CD4-positive, alpha-beta T cell treated with Interleukin-1 beta for 1 hour (primary cell): ENCODE data around the gene KCNJ6.
"Not testable (repeated sequence)": the region's sequence is repeated elsewhere in the genome, so short reads cannot be mapped to it uniquely, and the experiment has no call there.

Experiments used
- DNase-seq, 2 donors: peaks; one replicate each; pipeline ENCODE4 v3.0.0-alpha.2; 2020 to 2022

The KCNJ6 gene

DNA sequence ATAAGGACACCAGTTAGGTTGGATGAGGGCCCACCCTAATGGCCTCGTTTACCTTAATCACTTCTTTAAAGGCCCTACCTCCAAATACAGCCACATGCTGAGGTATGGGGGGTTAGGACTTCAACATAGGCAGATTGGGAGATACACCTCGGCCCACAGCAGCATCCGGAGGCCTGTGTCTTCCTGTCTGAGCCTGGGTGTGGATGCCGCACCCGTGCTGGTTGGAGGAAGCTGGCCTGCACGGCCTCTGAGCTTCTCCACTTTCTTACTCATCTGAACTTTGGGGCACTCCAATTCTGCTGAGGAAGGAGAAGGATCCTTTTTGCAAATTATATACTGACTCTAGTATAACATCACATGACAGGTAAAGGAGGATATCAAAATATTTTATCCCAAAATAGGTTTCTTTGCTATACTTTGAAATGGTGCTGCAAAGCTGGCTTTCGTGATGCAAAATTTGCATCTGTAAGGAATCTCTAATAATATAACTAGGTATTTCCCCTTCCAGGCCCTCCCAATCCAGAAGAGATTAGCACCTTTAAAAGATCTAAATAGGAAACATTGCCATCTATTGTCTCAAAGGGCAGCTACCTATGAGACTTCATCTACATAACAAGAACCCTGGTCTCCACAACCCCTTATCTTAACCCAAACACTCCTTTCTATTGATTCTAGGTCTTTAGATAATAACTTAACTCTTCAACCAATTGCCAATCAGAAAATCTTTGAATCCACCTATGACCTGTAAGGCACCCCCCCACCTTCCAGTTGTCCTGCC is 247.6 kb downstream of the KCNJ6 start:
- DNase-seq: no peak

DNA sequence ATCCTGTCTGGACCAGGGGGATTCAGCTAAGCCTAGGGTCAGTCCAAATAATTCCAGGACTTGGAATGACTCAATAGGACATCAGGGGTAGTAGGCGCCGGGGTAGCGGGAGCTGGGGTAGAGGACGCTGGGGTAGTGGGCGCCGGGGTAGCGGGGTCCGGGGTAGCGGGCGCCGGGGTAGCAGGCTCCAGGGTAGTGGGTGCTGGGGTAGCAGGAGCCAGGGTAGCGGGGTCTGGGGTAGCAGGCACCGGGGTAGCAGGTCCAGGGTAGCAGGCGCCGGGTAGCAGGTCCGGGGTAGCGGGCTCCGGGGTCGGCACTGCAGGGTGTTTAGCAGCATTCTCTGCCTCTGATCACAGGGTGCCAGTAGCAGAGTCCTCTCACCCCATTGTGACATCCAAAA is 248.9 kb downstream of the KCNJ6 start:
- DNase-seq: no peak

DNA sequence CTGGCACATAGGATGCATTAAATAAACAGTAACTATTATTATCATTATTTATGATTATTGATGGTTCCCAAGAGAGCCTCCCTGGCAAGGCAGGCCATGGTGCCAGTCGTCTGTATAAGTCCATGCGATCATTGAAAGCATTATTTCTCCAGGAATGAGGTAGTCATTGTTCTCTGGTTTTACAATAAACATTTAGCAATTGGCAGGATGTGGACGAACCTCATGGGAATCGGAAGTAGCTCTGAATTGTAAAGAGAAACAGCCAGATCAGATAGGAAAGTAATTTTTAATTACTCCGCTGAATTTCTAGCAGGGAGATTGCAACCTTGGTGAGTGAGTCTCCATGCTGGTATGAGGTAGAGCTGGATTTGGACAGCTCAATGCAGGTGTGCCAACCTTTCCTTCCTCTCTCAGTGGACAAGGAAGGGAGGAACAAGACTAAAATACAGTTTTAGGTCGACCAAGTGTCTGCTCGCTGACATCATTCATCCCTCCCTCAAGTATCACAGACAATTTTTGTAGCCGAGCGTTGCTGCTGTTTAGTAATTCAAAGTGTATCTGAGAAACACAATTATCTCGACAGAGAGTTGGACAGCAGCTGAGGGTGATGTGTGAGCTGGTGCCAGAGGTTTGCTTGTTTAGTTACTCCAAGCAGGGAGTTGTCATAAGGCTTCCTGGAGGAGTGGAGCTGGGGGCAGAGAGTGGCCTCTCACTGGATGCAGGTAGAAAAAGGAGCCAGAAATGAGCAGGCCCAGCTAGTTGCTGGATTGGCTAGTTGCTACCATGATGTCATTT is 250.8 kb downstream of the KCNJ6 start:
- DNase-seq: no peak

DNA sequence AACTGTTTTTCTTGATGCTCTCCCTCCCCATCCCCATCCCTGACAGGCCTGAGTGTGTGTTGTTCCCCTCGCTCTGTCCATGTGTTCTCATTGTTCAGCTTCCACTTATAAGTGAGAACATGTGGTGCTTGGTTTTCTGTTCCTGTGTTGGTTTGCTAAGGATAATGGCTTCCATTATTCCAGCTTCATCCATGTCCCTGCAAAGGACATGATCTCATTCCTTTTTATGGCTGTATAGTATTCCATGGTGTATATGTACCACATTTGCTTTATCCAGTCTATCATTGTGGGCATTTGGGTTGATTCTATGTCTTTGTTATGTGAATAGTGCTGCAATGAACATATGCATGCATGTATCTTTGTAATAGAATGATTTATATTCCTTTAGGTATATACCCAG is 254.0 kb downstream of the KCNJ6 start:
- DNase-seq: not testable (repeated sequence)

DNA sequence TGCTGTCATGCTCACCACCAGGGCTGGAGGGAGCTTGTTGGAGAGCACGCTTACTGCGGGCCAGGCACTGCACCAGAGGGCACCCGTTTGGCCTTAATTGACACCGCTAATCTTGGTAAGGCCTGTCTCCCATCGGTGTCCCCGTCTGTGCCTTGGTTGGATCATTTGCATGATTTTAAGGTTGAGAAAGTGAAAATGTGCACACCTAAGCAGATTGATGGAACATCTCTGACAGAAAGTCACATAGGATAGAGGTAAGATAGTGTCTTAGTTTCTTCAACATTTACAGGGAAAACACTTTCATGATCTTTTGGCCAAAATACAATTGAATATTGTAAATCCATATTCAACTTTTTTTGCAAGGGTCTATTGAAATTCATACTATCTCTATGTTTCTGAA is 255.5 kb downstream of the KCNJ6 start:
- no peak for DNase-seq

DNA sequence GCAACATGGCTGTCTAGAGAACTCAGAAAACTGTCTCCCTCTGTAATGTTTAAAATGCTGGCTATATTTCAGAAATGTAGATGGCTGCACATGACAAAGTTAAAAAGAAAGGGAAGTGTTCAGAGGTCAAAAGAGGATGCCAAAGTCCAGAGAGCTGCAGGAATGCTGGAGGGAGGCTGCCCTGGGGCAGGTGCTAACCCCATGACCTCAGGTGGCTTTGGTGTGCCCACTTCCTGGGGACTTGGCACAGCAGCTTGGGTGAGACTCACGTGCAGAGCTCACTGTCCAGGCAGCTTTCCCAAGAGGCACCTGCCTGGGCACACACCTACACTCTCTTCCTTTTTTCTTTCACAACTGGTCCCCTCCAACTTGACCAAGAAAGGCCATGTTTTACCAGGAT is 256.4 kb downstream of the KCNJ6 start:
- DNase-seq: no peak

DNA sequence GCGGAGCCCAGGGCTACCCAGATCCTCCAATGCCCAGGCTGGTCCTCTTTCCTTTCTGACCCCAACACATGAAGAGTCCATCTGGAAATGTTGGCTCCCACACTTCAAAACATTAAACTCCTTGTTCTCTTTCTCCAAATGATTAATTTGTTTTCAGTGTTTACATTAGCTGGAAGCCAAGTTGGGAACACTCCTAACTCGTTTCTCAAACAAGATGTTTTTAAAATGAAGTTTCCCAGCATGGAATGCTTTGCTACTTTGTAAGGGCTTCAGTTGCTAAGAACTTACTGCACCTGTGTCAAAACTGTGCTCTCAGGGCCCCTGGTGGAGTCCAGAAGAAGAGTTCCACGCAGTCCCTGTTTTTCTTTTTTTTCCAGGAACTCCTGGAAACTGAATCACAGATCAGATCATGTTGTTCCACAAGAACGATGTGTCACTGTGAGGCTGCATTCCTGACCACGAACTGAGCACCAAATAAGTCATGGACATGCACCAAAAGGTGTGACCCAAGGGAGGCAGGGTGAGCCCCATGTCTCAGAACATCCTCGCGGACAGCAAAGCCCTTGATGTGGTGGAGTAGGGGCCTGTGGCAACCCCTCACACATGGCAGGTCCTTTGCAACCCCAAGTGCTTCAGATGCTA is 257.3 kb downstream of the KCNJ6 start:
- no peak for DNase-seq

DNA sequence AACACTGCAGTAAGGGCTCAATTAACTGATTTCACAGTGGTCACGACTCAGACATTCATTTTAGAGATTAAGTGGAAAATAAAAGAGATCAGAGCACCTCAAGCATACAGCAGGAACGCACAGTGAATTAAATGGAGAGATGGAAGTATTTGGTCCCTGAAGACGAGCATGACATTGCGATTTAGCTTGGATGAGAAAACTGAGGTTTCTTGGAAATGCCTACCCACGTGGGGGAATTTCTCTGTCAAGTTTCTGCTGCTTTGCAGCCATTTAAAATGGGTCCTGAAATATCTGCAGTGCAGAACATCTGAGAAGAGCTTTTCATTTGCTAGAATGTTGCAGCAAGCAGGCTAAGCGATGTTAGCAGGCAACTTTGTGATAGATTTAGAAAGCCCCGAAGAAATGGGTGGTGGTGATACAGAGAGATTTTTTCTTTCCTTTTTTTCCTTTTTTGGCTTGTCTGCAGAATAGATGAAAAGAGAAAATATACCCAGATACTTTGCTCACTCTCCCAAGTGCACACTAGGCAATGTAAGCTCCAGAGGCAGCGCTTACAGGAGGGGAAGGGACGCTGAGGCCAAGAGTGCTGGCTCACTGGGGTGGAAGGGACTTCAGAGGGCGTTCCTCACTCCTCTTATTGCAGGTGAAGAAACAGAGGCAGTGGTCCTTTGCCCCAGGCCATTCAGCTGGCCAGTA is 258.0 kb downstream of the KCNJ6 start:
- DNase-seq: no peak

DNA sequence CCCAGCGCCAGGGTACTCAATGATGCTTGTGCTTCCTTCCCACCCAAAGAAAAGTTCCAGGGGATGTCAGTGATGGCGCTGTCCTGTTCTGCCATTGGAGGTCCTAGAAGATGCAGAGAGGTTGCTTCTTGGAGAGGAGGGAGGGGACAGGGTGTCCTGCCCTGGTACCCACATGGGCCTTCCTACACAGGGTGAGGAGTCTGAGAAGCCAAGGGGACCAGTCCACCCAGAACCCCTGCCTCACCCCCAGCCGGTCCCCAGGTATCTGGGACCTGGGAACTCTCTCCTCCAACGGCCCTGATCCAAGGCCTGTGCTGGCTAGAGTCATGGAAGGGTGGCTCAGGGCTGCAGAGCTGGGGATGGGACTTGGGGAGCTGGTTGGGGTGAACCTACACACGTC is 259.4 kb downstream of the KCNJ6 start:
- DNase-seq: no peak

DNA sequence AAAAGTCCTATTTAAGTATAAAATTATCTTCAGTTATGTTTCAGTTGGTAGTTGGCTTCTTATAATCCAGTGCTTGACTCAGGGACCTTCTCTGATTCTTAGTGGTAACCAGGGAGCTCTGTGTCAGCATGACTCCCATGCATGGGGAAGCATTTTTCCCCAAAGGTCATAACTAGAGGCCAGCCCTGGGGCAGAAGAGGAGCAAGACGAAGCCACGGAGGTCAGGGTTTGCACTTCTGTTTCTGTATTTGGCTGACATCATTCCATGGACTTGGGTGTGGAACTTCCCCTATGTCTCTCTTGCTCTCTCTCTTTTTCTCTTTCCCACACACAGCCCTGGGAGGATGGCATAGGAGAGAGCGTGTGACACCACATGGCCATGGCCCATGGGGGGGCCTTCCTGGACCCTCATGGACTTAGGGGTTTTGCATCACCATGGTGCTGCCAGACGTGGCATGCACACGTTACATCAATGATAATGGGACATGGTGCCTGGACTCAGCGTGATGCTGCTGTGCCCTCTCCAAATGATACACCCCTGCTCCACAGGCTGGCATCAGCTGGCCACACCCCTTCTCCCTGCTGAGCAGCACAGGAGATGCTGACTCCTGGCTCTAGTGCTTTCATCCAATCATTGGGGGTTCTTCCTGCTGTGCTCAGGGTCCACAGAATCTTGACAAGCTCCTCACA is 260.5 kb downstream of the KCNJ6 start:
- DNase-seq: peak in 1 of 2 donors; percentile 20

DNA sequence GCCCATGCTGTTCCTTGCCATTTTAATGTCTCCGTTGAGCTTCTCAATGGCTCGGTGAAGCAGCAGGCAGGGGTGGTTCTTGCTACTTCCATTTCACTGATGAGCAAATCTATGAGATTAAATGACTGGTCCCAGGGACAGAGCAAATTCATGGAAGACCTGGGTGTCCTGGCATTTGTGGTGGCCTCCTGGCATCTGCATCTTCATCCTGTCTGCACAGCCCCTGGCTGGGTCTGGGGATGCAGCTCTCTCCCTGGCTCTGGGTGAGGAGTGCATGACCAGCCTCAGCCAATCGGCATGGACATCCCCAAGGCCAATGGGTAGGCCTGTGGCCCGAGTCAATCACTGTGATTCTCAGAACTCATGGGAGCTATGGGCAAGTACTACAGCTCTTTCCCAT is 261.7 kb downstream of the KCNJ6 start:
- DNase-seq: no peak

DNA sequence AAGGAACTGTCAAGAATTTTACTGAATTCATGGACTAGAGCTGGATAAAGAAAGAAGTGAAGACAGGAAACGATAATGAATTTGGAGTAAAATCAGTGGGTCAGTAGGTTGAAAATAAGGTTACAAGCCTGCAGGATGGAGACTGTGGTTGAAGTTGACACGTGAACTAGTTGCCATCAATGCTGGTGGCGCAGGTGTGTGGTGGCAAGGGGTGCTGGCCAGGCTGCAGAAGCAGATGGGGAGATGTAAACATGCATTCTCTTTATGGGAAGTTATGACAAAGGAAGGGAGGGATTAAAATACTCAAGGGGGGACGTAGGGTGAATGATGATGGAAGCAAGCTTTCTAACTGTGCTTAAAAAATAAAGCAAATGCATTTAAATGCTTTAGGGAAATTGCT is 263.1 kb downstream of the KCNJ6 start:
- DNase-seq: no peak

DNA sequence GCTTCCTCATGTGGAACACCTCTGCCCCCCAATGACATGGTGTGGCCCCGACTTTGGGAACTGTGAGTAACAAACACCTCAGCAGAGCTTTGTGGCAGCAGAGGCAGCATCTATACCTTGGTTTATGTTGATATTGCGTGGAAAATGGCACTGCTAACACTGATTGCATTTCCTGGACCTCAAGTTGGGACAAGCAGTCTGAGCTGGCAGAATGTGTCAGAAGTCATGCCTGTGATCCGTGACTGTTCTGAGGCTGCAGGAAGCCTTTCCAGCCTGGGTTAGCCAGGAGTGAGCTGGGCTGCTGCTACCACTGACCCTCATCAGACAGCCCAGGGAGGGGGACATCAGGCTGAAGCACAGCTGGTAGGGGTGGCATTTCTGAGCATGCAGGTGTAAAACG is 268.5 kb downstream of the KCNJ6 start:
- DNase-seq: no peak

DNA sequence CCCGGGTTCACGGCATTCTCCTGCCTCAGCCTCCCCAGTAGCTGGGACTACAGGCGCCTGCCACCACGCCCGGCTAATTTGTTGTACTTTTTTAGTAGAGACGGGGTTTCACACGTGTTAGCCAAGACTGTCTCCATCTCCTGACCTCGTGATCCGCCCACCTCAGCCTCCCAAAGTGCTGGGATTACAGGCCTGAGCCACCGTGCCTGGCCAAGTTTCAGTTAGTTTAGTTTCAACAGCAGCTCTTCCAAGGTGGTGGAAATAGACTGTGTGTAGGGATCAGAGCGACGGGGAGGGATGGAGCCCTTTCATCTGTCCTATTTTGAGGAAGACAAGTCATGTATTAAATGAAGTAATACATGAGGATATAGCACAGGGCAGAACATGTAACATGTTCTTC is 269.5 kb downstream of the KCNJ6 start:
- DNase-seq: not testable (repeated sequence)

DNA sequence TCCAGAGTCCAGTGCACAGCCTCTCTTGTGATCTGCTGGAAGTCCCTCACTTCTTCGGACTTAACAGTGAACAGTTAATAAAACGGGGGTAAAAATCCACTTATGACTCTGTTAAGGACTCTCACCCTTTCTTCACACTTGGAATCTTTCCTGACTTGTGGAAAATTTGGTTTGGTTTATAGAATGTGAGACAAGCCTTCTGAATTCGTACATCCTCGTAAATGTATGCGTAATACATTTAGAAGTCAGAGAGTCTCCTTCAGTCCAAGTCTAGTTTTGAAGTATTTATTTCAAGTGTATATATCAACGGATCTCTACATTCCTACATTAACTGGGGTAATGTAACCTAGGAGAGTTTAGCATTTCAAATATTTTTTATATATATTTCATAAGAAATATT is 270.4 kb downstream of the KCNJ6 start:
- DNase-seq: no peak

DNA sequence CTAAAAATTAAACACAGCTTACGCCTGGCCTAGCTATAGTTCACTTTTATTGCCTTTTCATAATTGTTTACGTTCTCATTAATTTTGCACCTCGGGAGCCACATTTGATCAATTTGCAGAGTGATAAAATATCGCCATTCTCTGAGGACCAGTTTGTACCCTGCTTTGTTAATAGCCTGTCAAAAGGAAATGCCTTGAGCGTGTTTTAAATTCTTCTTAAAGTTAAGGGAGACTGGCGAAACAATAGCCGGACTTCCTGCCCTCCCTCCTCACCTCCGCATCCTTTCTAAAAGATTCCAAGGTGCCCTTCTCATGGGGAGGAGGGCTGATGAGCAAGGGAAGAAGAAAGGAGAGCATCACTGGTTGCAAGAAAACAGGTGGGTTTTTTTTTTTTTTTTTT is 271.6 kb downstream of the KCNJ6 start:
- no peak for DNase-seq

DNA sequence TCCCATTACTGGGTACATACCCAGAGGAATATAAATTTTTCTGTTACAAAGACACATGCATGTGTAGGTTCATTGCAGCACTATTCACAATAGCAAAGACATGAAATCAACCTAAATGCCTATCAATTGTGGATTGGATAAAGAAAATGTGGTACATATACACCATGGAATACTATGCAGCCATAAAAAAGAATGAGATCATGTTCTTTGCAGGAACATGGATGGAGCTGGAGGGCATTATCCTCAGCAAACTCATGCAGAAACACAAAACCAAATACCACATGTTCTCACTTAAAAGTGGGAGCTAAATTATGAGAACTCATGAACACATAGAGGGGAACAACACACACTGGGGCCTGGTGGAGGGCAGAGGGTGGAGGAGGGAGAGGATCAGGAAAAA is 272.4 kb downstream of the KCNJ6 start:
- DNase-seq: not testable (repeated sequence)

DNA sequence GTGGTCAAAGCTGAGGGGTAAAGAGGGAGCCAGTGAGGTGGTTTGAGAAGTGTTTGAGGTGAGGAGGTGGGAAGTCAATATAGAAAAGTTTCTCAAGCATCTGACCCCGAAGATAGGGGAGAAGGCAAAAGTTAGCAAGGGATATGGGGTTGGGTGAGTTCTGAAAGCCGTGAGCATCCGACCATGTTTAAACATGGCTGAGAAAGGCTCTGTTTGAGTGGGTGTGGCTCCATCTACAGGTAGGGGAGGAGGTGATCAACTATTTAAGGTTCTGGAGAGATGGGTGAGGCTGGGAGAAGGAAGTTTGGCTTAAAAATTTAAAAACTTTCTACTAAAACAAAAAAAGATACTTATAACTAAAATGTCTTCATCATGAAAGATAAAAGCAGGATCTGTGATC is 273.8 kb downstream of the KCNJ6 start:
- DNase-seq: peak; percentile 17 to 24

DNA sequence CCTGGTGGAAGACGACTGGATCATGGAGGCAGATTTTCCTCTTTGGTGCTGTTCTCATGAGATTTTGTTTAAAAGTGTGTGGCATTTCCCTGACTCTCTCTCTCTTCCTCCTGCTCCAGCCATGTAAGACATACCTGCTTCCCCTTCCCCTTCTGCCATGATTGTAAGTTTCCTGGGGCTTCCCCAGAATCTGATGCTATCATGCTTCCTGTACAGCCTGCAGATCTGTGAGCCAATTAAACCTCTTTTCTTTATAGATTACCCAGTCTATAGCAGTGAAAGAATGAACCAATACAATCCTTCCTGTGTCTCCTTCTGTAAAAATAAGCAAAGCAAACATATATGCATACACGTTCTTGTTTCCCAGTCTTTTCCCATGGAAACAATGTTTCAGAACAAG is 276.5 kb downstream of the KCNJ6 start:
- no peak for DNase-seq

DNA sequence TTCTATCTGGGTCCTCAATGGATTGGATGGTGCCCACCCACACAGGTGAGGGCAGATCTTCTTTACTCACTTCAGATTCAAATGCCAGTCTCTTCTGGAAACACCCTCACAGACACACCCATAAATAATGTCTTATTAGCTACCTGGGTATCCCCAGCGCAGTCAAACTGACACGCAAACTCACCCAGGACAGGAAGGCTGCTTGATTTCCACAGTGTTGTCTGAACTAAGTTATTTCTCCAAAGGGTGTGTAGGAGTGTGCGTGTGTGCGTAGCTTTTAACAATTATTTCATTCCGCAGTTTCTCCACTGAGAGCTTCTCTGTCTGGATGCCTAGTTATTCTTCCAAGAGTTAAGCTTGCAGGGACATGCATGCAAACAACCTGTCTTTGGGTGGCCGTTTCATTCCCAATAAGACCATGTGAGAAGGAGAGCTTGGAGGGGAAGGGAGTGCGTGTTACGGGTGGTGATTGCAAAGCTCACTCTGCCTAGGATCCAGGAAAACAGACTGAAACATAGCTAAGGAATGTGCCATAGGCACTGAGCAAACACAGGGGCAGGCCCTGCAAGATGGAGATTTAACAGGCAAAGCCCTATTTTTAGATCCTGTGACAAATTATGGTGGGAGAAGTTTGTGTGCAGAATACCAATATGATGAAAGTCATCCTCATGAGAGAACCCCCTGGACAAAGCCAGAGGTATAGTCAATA is 280.0 kb downstream of the KCNJ6 start:
- no peak for DNase-seq

DNA sequence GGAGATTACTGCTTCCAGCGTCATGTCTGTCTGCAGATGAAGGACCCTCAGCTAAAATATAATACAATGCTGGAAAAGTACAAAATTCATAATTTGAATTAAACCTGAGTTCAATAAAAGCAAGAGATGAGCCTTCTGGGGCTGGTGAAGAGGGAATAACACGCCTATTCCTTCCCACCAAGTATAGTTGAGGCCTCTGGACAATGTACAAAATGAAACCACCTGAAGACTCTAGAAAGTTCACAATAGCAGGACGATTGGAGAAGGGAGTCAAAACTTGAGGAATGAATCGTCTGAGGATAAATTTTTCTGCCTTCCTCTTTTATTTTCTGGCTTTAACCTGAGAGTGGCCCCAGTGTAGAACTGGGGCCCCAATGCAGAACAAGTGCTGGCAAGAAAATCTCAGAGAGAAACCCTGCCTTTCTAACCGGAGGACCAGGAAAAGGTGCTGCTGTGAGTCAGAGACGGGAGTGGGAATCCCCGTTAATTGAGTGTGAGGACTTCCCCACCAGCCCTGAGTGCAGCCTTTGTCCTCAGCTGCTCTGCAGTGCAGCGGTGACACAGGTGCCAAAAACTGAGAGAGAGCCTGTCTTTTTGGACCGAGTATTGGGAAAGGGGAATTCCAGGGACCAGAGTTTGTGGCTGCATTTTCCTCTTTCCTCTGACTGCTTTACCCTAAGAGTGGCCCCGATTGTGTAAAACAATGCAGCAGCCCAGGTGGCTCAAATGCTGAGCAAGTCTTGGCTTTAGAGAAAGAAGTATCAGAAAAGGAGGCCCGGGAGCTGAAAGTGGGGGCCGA is 284.7 kb downstream of the KCNJ6 start:
- no peak for DNase-seq
